Neural progenitor cell (in vitro differentiated cells): Measurements from ENCODE around the gene GPS1. TPM values are rescaled to one million over a fixed set of nuclear protein-coding genes. Genes with fewer than 3 reads are reported as not detected.

Experiments used
- DNase-seq: peaks from one replicate; pipeline ENCODE4 v3.0.0-alpha.2; 2016; ENCODE audit warnings: low spot score
- H2AFZ ChIP-seq: fragments of 200-600 bp; sonication (generic); replicated peaks from 2 replicates; pipeline ENCODE4 v1.6.1; 2016; ENCODE audit warnings: antibody characterized with exemption
- H3F3A ChIP-seq: fragments of 200-600 bp; sonication (generic); 2 replicates; pipeline ENCODE4 v1.6.1; 2016; ENCODE audit warnings: antibody characterized with exemption, low read depth
- H3K27ac ChIP-seq: fragments of 200-600 bp; sonication (generic); 2 replicates; pipeline ENCODE4 v1.5.1; 2016; ENCODE audit warnings: mild to moderate bottlenecking
- H3K27me3 ChIP-seq: fragments of 200-600 bp; sonication (generic); 2 replicates; pipeline ENCODE4 v1.6.1; 2016; ENCODE audit warnings: mild to moderate bottlenecking, moderate library complexity
- H3K36me3 ChIP-seq: fragments of 200-600 bp; sonication (generic); 2 replicates; pipeline ENCODE4 v1.5.1; 2016
- H3K4me1 ChIP-seq: fragments of 200-600 bp; sonication (generic); 2 replicates; pipeline ENCODE4 v1.6.1; 2016; ENCODE audit warnings: mixed run types
- H3K4me2 ChIP-seq: fragments of 200-600 bp; sonication (generic); 2 replicates; pipeline ENCODE4 v1.6.1; 2016
- H3K4me3 ChIP-seq: fragments of 200-600 bp; sonication (generic); 2 replicates; pipeline ENCODE4 v1.5.1; 2016
- H3K79me2 ChIP-seq: fragments of 200-600 bp; sonication (generic); 2 replicates; pipeline ENCODE4 v1.6.1; 2016; ENCODE audit warnings: low read depth
- H3K9ac ChIP-seq: fragments of 200-600 bp; sonication (generic); 2 replicates; pipeline ENCODE4 v1.6.1; 2016
- H3K9me3 ChIP-seq: fragments of 200-600 bp; sonication (generic); 2 replicates; pipeline ENCODE4 v1.5.1; 2016; ENCODE audit warnings: low read depth
- H4K20me1 ChIP-seq: fragments of 200-600 bp; sonication (generic); 2 replicates; pipeline ENCODE4 v1.6.1; 2016; ENCODE audit warnings: low read depth
- H3K27ac Mint-ChIP-seq: 3 replicates; pipeline ENCODE4 v1.8.0; 2021; ENCODE audit warnings: mixed read lengths
- H3K27me3 Mint-ChIP-seq: 2 replicates; pipeline ENCODE4 v1.8.0; 2022; ENCODE audit warnings: low read depth, mild to moderate bottlenecking, inconsistent platforms, moderate library complexity, mixed read lengths; ENCODE audit not compliant: insufficient read depth
- H3K36me3 Mint-ChIP-seq: 3 replicates; pipeline ENCODE4 v1.8.0; 2021; ENCODE audit warnings: mixed read lengths
- H3K4me1 Mint-ChIP-seq: 3 replicates; pipeline ENCODE4 v1.8.0; 2021; ENCODE audit warnings: mixed read lengths
- H3K4me3 Mint-ChIP-seq: 3 replicates; pipeline ENCODE4 v1.8.0; 2021; ENCODE audit warnings: mild to moderate bottlenecking, moderate library complexity, mixed read lengths
- H3K9me3 Mint-ChIP-seq: 3 replicates; pipeline ENCODE4 v1.8.0; 2020; ENCODE audit warnings: mixed read lengths
- EZH2 ChIP-seq: fragments of 200-600 bp; sonication (generic); IDR thresholded peaks from 2 replicates; pipeline ENCODE4 v1.6.1; 2017; ENCODE audit warnings: antibody characterized with exemption, mild to moderate bottlenecking, moderate library complexity
- EZH2phosphoT487 ChIP-seq: fragments of 200-600 bp; sonication (generic); IDR thresholded peaks from 2 replicates; pipeline ENCODE4 v1.6.1; 2017; ENCODE audit warnings: antibody characterized with exemption
- total RNA-seq: library from RNA; depleted of rRNA; stranded (reverse); fragments of >200 nt; gene quantifications from 2 replicates; pipeline ENCODE4 v1.2.3, GENCODE V29; 2015; ENCODE audit warnings: low replicate concordance
- TF ChIP-seq, protein P1 (sequence below): fragments of 200-600 bp; sonication (generic); IDR thresholded peaks from 2 replicates; pipeline ENCODE4 v1.5.1; 2017; ENCODE audit warnings: antibody characterized with exemption, mild to moderate bottlenecking

GPS1 gene
- total RNA-seq, 1 donor from 2014 or later: 86.6 TPM

DNA sequence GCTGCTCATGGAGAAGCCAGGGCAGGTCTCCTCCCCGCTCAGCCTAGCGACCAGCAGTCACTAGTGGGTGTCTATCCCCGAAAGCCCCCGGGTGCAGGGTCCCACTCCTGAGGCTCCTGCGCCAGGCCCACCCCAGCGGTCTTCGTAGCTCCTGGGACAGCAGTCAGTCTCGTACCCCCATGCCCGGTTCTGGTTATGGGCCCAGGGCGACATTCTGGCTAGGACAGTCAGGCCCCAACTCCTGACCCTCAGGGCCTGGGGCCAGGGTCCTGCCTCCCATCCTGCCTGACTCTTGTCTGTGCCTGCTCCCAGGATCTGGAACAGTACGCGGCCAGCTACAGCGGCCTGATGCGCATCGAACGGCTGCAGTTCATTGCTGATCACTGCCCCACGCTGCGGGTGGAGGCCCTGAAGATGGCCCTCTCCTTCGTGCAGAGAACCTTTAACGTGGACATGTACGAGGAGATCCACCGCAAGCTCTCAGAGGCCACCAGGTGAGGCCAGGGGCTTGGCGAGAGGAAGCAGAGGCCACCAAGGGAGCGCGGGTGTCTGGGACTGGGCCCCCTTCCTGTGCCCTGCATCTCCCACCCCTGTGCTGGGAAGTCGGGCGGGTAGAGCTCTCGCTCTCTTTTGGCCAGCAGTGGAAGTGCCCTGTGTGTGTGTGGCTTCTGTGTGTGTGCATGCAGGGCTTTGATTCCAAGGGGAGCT, 2.0 kb downstream of the GPS1 start:
- no peaks in the 10 kb centered on the region for H3K36me3 ChIP-seq
- Mint-ChIP-seq H3K4me1 (peaks cover 4% of the 10 kb centered on the region), H3K9me3 (no peaks in the 10 kb centered on the region), H3K36me3 (no peaks in the 10 kb centered on the region), H3K27ac (no peak overlapping the region), H3K27me3 (peaks cover 4% of the 10 kb centered on the region), H3K4me3 (peak overlapping the region; percentile 85)
- H3F3A ChIP-seq: peaks cover 3% of the 10 kb centered on the region
- no peak overlapping the region for H3K27ac ChIP-seq
- no peaks in the 10 kb centered on the region for H3K9me3 ChIP-seq
- peaks cover 14% of the 10 kb centered on the region for H3K79me2 ChIP-seq
- TF ChIP-seq, protein P1, sequence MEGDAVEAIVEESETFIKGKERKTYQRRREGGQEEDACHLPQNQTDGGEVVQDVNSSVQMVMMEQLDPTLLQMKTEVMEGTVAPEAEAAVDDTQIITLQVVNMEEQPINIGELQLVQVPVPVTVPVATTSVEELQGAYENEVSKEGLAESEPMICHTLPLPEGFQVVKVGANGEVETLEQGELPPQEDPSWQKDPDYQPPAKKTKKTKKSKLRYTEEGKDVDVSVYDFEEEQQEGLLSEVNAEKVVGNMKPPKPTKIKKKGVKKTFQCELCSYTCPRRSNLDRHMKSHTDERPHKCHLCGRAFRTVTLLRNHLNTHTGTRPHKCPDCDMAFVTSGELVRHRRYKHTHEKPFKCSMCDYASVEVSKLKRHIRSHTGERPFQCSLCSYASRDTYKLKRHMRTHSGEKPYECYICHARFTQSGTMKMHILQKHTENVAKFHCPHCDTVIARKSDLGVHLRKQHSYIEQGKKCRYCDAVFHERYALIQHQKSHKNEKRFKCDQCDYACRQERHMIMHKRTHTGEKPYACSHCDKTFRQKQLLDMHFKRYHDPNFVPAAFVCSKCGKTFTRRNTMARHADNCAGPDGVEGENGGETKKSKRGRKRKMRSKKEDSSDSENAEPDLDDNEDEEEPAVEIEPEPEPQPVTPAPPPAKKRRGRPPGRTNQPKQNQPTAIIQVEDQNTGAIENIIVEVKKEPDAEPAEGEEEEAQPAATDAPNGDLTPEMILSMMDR: no peak
- TF ChIP-seq EZH2phosphoT487 (no peak), EZH2 (no peak)
- no peak overlapping the region for H3K4me2 ChIP-seq
- no peak for DNase-seq
- H3K27me3 ChIP-seq: no peaks in the 10 kb centered on the region
- no peak overlapping the region for H2AFZ ChIP-seq
- H3K4me3 ChIP-seq: no peak overlapping the region
- H3K9ac ChIP-seq: no peak overlapping the region
- peaks cover 7% of the 10 kb centered on the region for H3K4me1 ChIP-seq
- H4K20me1 ChIP-seq: peaks cover 18% of the 10 kb centered on the region

DNA sequence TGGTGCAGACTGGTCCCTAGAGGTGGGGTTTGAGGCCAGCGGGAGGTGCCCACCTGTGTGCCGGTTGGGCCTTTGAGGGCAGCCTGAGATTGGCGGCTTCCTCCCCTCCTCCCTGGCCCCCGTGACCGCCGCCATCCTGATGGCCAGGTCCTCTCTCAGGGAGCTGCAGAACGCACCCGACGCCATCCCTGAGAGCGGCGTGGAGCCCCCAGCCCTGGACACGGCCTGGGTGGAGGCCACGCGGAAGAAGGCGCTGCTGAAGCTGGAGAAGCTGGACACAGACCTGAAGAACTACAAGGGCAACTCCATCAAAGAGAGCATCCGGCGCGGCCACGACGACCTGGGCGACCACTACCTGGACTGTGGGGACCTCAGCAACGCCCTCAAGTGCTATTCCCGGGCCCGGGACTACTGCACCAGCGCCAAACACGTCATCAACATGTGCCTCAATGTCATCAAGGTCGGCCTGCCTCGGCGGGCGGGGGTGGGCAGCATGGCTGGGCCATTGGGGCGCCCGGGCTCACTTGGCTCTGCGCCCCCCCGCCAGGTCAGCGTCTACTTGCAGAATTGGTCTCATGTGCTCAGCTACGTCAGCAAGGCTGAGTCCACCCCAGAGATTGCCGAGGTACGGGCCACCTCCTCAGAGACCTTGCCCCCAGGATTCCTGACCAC, 2.8 kb downstream of the GPS1 start:
- H3K36me3 Mint-ChIP-seq: no peaks in the 10 kb centered on the region
- no peak for TF ChIP-seq EZH2
- TF ChIP-seq, protein P1: no peak
- TF ChIP-seq EZH2phosphoT487: no peak
- no peaks in the 10 kb centered on the region for H3K9me3 ChIP-seq
- peaks cover 4% of the 10 kb centered on the region for H3K4me1 Mint-ChIP-seq
- H3K36me3 ChIP-seq: no peaks in the 10 kb centered on the region
- no peak for DNase-seq
- H3K27ac ChIP-seq: no peak overlapping the region
- no peak overlapping the region for H3K4me3 ChIP-seq
- no peak overlapping the region for H3K27ac Mint-ChIP-seq
- peaks cover 14% of the 10 kb centered on the region for H3K79me2 ChIP-seq
- peaks cover 7% of the 10 kb centered on the region for H3K4me1 ChIP-seq
- H3K4me2 ChIP-seq: no peak overlapping the region
- H3F3A ChIP-seq: peaks cover 3% of the 10 kb centered on the region
- H2AFZ ChIP-seq: no peak overlapping the region
- H4K20me1 ChIP-seq: peaks cover 18% of the 10 kb centered on the region
- H3K4me3 Mint-ChIP-seq: peak overlapping the region; percentile 64
- no peaks in the 10 kb centered on the region for H3K9me3 Mint-ChIP-seq
- peaks cover 2% of the 10 kb centered on the region for H3K27me3 Mint-ChIP-seq
- H3K27me3 ChIP-seq: no peaks in the 10 kb centered on the region
- no peak overlapping the region for H3K9ac ChIP-seq

DNA sequence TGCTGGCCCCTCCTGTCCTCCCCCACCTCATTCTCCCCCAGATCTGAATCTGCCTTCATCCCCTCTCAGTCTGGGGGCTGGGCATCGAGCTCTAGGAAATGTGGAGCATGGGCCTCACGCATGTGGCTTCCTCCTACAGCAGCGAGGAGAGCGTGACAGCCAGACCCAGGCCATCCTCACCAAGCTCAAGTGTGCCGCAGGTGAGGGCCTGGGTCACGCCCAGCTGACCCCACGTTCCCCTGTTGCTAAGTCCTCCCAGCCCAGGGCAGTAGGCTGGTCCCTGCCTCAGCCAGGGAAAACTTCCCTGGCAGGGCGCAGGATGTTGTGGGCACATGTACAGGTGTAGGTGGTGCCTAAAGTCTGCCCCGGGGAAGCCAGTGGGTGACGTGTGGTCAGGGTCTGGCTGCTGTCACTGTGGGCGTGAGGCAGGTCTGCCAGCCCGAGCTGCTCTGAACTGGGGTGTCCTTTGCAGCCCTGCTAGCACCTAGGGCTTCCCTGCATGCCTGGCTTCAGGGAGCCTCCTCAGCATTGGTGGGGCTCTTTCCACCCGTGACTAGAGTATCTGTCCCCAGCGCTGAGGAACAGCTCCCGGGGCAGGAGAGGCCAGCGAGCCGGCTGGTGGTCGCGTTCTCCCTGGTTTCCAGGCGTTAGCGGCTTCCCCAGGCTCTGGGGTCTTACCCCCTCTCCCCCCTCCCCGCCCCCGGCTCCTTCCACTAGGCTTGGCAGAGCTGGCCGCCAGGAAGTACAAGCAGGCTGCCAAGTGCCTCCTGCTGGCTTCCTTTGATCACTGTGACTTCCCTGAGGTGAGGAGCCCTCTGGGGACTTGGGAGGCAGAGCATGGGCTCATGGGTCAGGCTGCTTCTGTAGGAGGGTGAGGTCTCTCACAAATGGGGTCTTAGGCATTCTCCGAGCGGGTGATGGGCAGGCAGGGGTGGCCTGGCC, 3.6 kb downstream of the GPS1 start:
- H3K4me2 ChIP-seq: no peak overlapping the region
- H2AFZ ChIP-seq: no peak overlapping the region
- peaks cover 3% of the 10 kb centered on the region for H3F3A ChIP-seq
- Mint-ChIP-seq H3K27ac (no peak overlapping the region), H3K9me3 (no peaks in the 10 kb centered on the region), H3K27me3 (peaks cover 2% of the 10 kb centered on the region), H3K4me3 (peak overlapping the region; percentile 64), H3K36me3 (peaks cover 3% of the 10 kb centered on the region), H3K4me1 (peaks cover 4% of the 10 kb centered on the region)
- H3K4me1 ChIP-seq: peaks cover 7% of the 10 kb centered on the region
- H3K4me3 ChIP-seq: no peak overlapping the region
- H3K79me2 ChIP-seq: peaks cover 14% of the 10 kb centered on the region
- no peaks in the 10 kb centered on the region for H3K36me3 ChIP-seq
- H4K20me1 ChIP-seq: peaks cover 18% of the 10 kb centered on the region
- H3K27ac ChIP-seq: no peak overlapping the region
- no peaks in the 10 kb centered on the region for H3K9me3 ChIP-seq
- H3K27me3 ChIP-seq: no peaks in the 10 kb centered on the region
- TF ChIP-seq EZH2phosphoT487 (no peak), EZH2 (no peak)
- TF ChIP-seq, protein P1: no peak
- no peak overlapping the region for H3K9ac ChIP-seq
- DNase-seq: no peak
